Measurements from ENCODE around the gene OR7D2.

DNA sequence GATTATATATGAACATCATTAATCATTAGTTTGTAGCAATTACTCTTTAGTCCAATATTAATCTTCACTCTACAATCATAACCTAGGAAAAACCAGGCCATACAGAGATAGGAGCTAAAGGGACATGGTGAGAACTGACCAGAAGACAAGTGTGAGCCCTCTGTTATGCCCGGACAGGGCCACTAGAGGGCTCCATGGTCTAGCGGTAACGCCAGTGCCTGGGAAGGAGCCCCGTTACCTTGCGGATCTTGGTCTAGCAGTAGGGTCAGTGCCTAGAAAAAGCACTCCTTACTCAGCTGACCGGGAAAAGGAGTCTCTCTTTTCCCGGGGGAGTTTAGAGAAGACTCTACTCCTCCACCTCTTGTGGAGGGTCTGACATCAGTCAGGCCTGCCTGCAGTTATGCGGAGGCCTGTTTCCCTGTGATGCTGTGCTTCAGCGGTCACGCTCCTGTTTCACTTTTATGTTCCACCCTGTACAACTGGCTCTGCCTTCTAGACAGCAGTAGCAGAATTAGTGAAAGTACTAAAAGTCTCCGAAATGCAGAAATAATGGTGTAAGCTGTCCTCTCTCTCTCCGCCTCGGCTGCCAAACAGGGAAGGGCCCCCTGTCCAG is 26.8 kb downstream of the OR7D2 start:
- TF ChIP-seq POLR2A (IDR thresholded peaks at IDR 0.05; ENCODE audit: low read depth, low read length), result no peak
- no peak for TF ChIP-seq POLR2AphosphoS5 (IDR thresholded peaks at IDR 0.05; ENCODE audit: low read depth, low read length)
- no peak for TF ChIP-seq TAF1 (IDR thresholded peaks at IDR 0.05; ENCODE audit: low read depth, low read length)

All from GM12891 (cell line).